Right lobe of liver (tissue), 4 donors: ENCODE data around the gene SFXN1.

Experiments
- POLR2A ChIP-seq: fragments of 450-650 bp; IDR thresholded peaks from one replicate; pipeline ENCODE4 v1.6.1; 2017; ENCODE audit warnings: antibody characterized with exemption, mild to moderate bottlenecking
- TF ChIP-seq, protein P1 (sequence below), 4 donors: fragments of 200-600 bp in 3 of 4; fragments of 450-650 bp in 1 of 4; IDR thresholded peaks; one replicate each; pipeline versions ENCODE4 v1.5.1 to v1.8.0; 2016 to 2022; ENCODE audit warnings: antibody characterized with exemption in 4 of 4, mild to moderate bottlenecking in 2 of 4
- donor health status: DM: no; HTN: no; CAD: no.
- donor health status: DM: no; HTN: no; CAD: no.
- donor health status: DM: no; HTN: yes; CAD: no.

DNA sequence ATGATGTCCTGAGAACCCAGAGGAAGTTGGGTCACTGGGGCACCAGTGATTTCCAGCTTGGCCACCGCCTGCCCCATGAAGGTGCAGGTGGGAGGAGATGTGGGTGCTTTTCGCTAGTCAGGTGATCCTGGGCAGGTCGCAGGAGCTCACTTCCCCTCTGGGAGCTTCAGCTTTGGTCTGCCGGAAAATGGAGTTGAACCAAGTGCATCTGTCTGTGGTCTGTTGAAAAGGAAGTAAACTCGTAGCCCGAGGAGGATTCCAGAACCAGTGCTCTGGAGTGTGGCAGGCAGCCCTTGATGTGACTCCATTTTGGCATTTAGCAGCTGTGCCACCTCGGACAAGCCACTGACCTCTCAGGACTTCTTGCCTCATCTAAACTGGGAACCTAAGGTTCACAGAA lies 97.7 kb downstream of the SFXN1 start:
- TF ChIP-seq, protein P1, sequence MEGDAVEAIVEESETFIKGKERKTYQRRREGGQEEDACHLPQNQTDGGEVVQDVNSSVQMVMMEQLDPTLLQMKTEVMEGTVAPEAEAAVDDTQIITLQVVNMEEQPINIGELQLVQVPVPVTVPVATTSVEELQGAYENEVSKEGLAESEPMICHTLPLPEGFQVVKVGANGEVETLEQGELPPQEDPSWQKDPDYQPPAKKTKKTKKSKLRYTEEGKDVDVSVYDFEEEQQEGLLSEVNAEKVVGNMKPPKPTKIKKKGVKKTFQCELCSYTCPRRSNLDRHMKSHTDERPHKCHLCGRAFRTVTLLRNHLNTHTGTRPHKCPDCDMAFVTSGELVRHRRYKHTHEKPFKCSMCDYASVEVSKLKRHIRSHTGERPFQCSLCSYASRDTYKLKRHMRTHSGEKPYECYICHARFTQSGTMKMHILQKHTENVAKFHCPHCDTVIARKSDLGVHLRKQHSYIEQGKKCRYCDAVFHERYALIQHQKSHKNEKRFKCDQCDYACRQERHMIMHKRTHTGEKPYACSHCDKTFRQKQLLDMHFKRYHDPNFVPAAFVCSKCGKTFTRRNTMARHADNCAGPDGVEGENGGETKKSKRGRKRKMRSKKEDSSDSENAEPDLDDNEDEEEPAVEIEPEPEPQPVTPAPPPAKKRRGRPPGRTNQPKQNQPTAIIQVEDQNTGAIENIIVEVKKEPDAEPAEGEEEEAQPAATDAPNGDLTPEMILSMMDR (IDR thresholded peaks at IDR 0.05), result no peak
- TF ChIP-seq POLR2A, result no peak
